Tibial nerve (tissue), 4 donors: Measurements from ENCODE around the gene PARD3B. TPM values are rescaled to one million over a fixed set of nuclear protein-coding genes. Genes with fewer than 3 reads are reported as not detected.

Experiments used
- DNase-seq, 2 donors: peaks; one replicate each; pipeline ENCODE4 v3.0.0-alpha.2; 2019; ENCODE audit warnings: low spot score in 2 of 2
- H3K27ac ChIP-seq, 4 donors: fragments of 200-600 bp; sonication (generic) in 3 of 4; one replicate each; pipeline ENCODE4 v1.5.1; 2017 to 2019; ENCODE audit warnings: mild to moderate bottlenecking in 1 of 4
- H3K27me3 ChIP-seq, 2 donors: fragments of 200-600 bp; sonication (generic) in 1 of 2; one replicate each; pipeline versions ENCODE4 v1.5.1 to v1.6.0; 2017 to 2019
- H3K36me3 ChIP-seq, 3 donors: fragments of 200-600 bp; sonication (generic); one replicate each; pipeline ENCODE4 v1.5.1; 2018 to 2019
- H3K4me1 ChIP-seq, 4 donors: fragments of 200-600 bp; sonication (generic) in 3 of 4; one replicate each; pipeline ENCODE4 v1.5.1; 2017 to 2019
- H3K4me3 ChIP-seq, 4 donors: fragments of 200-600 bp; sonication (generic) in 3 of 4; one replicate each; pipeline ENCODE4 v1.5.1; 2017 to 2019; ENCODE audit warnings: mild to moderate bottlenecking in 1 of 4, moderate library complexity in 1 of 4
- H3K9me3 ChIP-seq, 4 donors: fragments of 200-600 bp; sonication (generic) in 3 of 4; one replicate each; pipeline ENCODE4 v1.5.1; 2017 to 2019
- CTCF ChIP-seq, 5 experiments: fragments of 200-600 bp in 3 of 5; fragments of 450-650 bp in 2 of 5; sonication (generic) in 3 of 5; IDR thresholded peaks; one replicate each; pipeline ENCODE4 v1.5.1; 2016 to 2019; ENCODE audit warnings: antibody characterized with exemption in 5 of 5, mild to moderate bottlenecking in 3 of 5, moderate library complexity in 2 of 5
- EP300 ChIP-seq, 2 donors: sonication (generic); formaldehyde crosslinking; IDR thresholded peaks; one replicate each; pipeline ENCODE4 v1.6.1; 2017; ENCODE audit warnings: antibody characterized with exemption in 2 of 2, mild to moderate bottlenecking in 1 of 2
- POLR2A ChIP-seq, 2 donors: fragments of 450-650 bp; IDR thresholded peaks; one replicate each; pipeline ENCODE4 v1.6.1; 2017; ENCODE audit warnings: antibody characterized with exemption in 2 of 2, mild to moderate bottlenecking in 2 of 2, moderate library complexity in 2 of 2
- WGBS, 2 donors: methylation state at CpG; one replicate each; pipeline ENCODE4 v1.1.5; 2018; 5-methylcytosine and 5-hydroxymethylcytosine counted together
- total RNA-seq, 4 donors: library from RNA; depleted of rRNA; stranded (reverse); fragments of >200 nt; gene quantifications; one replicate each; pipeline ENCODE4 v1.1.0, GENCODE V29; 2016

Gene PARD3B
- total RNA-seq, 4 donors from 2014 or later = 47.4 to 101 (median 64.8) TPM

- Histone ChIP-seq H3K27ac (no peak overlapping the region), H3K36me3 (peaks cover 0 to 22% (median 0%) of the 10 kb centered on the region in 3 donors), H3K4me3 (no peak overlapping the region), H3K27me3 (no peaks in the 10 kb centered on the region), H3K9me3 (peaks cover 0 to 5% (median 0%) of the 10 kb centered on the region in 4 donors), H3K4me1 (peaks cover 0 to 6% (median 0%) of the 10 kb centered on the region in 4 donors)
- no peak for DNase-seq
- WGBS, 2 donors = 71 to 72% methylated on average over 3 of the region's 3 CpGs
- TF ChIP-seq CTCF (IDR thresholded peaks at IDR 0.05) = no peak
- no peak for TF ChIP-seq POLR2A (IDR thresholded peaks at IDR 0.05)
- no peak for TF ChIP-seq EP300 (IDR thresholded peaks at IDR 0.05)
Observed at GRCh38 chr2:205613970-205614559, 1068.8 kb downstream of the PARD3B start.

DNA sequence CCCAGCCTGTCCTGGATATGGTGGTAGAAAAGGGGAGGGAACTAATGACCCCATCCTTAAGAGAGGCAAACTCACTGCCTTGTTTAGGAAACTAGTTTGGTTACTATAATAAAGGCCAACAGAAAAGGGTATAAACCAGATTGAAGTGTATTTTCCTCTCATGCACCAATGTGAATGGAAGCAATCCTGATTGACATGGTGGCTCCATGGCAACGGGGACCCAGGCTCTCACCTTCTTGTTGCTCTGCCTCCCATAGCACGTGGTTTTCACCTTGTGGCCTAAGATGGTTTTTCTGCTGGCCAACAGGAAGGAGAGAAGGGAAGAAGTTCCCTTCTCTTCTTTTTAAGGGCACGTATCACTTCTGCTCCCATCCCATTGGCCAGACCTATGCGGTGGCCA lies 1069.7 kb downstream of the PARD3B start:
- no peak overlapping the region for H3K27ac ChIP-seq
- no peak overlapping the region for H3K4me3 ChIP-seq
- WGBS, 2 donors = 98 to 99% methylated on average over 4 of the region's 4 CpGs
- no peak for DNase-seq
- no peaks in the 10 kb centered on the region for H3K27me3 ChIP-seq
- H3K9me3 ChIP-seq = peaks cover 0 to 5% (median 0%) of the 10 kb centered on the region in 4 donors
- H3K36me3 ChIP-seq = peaks cover 0 to 22% (median 0%) of the 10 kb centered on the region in 3 donors
- TF ChIP-seq EP300 (IDR thresholded peaks at IDR 0.05) (no peak), POLR2A (IDR thresholded peaks at IDR 0.05) (no peak), CTCF (IDR thresholded peaks at IDR 0.05) (no peak)
- H3K4me1 ChIP-seq = peaks cover 0 to 6% (median 0%) of the 10 kb centered on the region in 4 donors

GRCh38 chr2:205617905-205618304 lies 1072.6 kb downstream of the PARD3B start:
- Histone ChIP-seq H3K4me1 (peaks cover 0 to 2% (median 0%) of the 10 kb centered on the region in 4 donors), H3K9me3 (peaks cover 0 to 5% (median 0%) of the 10 kb centered on the region in 4 donors), H3K27ac (no peak overlapping the region), H3K36me3 (peaks cover 0 to 22% (median 0%) of the 10 kb centered on the region in 3 donors), H3K27me3 (no peaks in the 10 kb centered on the region), H3K4me3 (no peak overlapping the region)
- 83 to 89% methylated on average over 2 of the region's 2 CpGs for WGBS, 2 donors
- TF ChIP-seq EP300 (IDR thresholded peaks at IDR 0.05) (no peak), POLR2A (IDR thresholded peaks at IDR 0.05) (no peak), CTCF (IDR thresholded peaks at IDR 0.05) (no peak)
- no peak for DNase-seq

- TF ChIP-seq CTCF (IDR thresholded peaks at IDR 0.05) (no peak), POLR2A (IDR thresholded peaks at IDR 0.05) (no peak), EP300 (IDR thresholded peaks at IDR 0.05) (no peak)
- WGBS, 2 donors = 97 to 100% methylated on average over 1 of the region's 1 CpG
- Histone ChIP-seq H3K36me3 (peaks cover 0 to 19% (median 0%) of the 10 kb centered on the region in 3 donors), H3K9me3 (peaks cover 0 to 5% (median 0%) of the 10 kb centered on the region in 4 donors), H3K27ac (no peak overlapping the region), H3K4me3 (no peak overlapping the region), H3K4me1 (peaks cover 0 to 2% (median 0%) of the 10 kb centered on the region in 4 donors), H3K27me3 (no peaks in the 10 kb centered on the region)
- no peak for DNase-seq
Observed at GRCh38 chr2:205619600-205619999, 1074.3 kb downstream of the PARD3B start.

GRCh38 chr2:205627085-205627484 lies 1081.8 kb downstream of the PARD3B start:
- Histone ChIP-seq H3K27ac (no peak overlapping the region), H3K9me3 (no peaks in the 10 kb centered on the region), H3K4me3 (no peak overlapping the region), H3K27me3 (no peaks in the 10 kb centered on the region), H3K4me1 (no peaks in the 10 kb centered on the region), H3K36me3 (no peaks in the 10 kb centered on the region)
- 75 to 94% methylated on average over 1 of the region's 1 CpG for WGBS, 2 donors
- no peak for TF ChIP-seq CTCF (IDR thresholded peaks at IDR 0.05)
- no peak for TF ChIP-seq EP300 (IDR thresholded peaks at IDR 0.05)
- TF ChIP-seq POLR2A (IDR thresholded peaks at IDR 0.05) = no peak
- no peak for DNase-seq
